Measurements from ENCODE around the gene FOXA1. TPM values are rescaled to one million over a fixed set of nuclear protein-coding genes. Genes with fewer than 3 reads are reported as not detected.

Gene FOXA1
- total and polyA plus RNA-seq, 9 of the 15 experiments (the other 6 are each of a cell fraction or from before 2014, with no cell fraction given), result 0.20 to 3.0 (median 1.3) TPM

GRCh38 chr14:37566811-37567371 is 28.2 kb downstream of the FOXA1 start:
- CTCF ChIA-PET (ENCODE audit: low intra/inter-chr PET ratio), result no interaction called here
- Histone ChIP-seq H3K9me3 (replicated peaks; ENCODE audit: control insufficient read depth, insufficient read depth, low read depth, low read length) (no peaks in the 10 kb centered on the region), H3K9ac (ENCODE audit: insufficient read depth in 1 of 2, low read depth in 2 of 2, low read length in 2 of 2) (no peak overlapping the region), H4K20me1 (replicated peaks; ENCODE audit: control insufficient read depth, insufficient read depth, low read length) (no peaks in the 10 kb centered on the region), H3K4me2 (ENCODE audit: insufficient read depth, low read length) (no peak overlapping the region), H3K9me1 (ENCODE audit: control insufficient read depth, insufficient read depth, low read length) (no peaks in the 10 kb centered on the region), H3K27ac (ENCODE audit: extremely low read depth, low read depth, low read length) (no peak overlapping the region), H3K4me3 (no peak overlapping the region), H2AFZ (ENCODE audit: low read depth, low read length) (no peak overlapping the region), H3K4me1 (replicated peaks in 1 of 2; ENCODE audit: control insufficient read depth in 2 of 2, insufficient read depth in 2 of 2, low read length in 2 of 2) (no peaks in the 10 kb centered on the region), H3K79me2 (ENCODE audit: control insufficient read depth, insufficient read depth, low read length) (no peaks in the 10 kb centered on the region), H3K36me3 (ENCODE audit: control insufficient read depth, insufficient read depth, low read length) (no peaks in the 10 kb centered on the region), H3K27me3 (ENCODE audit: control insufficient read depth in 2 of 2, insufficient read depth in 2 of 2, low read length in 2 of 2) (no peaks in the 10 kb centered on the region)
- FAIRE-seq (no peak), DNase-seq (ENCODE audit: extremely low read depth in 1 of 4, low spot score in 3 of 4) (no peak), ATAC-seq (no peak)
- in situ Hi-C loops (cut with MboI), result no loop called here
- intact Hi-C loops (cut with micrococcal nuclease), result no loop called here
- BruUV-seq (replicated peaks), result no TSS peak
- POLR2A ChIA-PET, result no interaction called here
- WGBS (ENCODE audit: insufficient coverage, low coverage, missing lambda C conversion rate), result 21% methylated on average over 3 of the region's 3 CpGs
- no peak for TF ChIP-seq BRF2 (IDR thresholded peaks at IDR 0.05; ENCODE audit: borderline replicate concordance, insufficient read depth, insufficient read length)
- no peak for TF ChIP-seq ZNF282 (CRISPR knock-in tag; IDR thresholded peaks at IDR 0.05)
- TF ChIP-seq RFX1 (IDR thresholded peaks at IDR 0.05), result no peak
- TF ChIP-seq FOSL1 (tag; conservative IDR thresholded peaks at IDR 0.05), result no peak
- no peak for TF ChIP-seq FOS (IDR thresholded peaks at IDR 0.05; ENCODE audit: extremely low read depth, insufficient read length)
- TF ChIP-seq E4F1 (CRISPR knock-in tag; IDR thresholded peaks at IDR 0.05; ENCODE audit: borderline replicate concordance), result no peak
- TF ChIP-seq ZBTB8A (IDR thresholded peaks at IDR 0.05; ENCODE audit: partially characterized antibody), result no peak
- TF ChIP-seq SRSF7 (optimal IDR thresholded peaks at IDR 0.05; ENCODE audit: low read depth, low read length), result no peak
- no peak for TF ChIP-seq CEBPZ (IDR thresholded peaks at IDR 0.05; ENCODE audit: borderline replicate concordance, low read depth, low read length)
- no peak for TF ChIP-seq CBFA2T2 (conservative IDR thresholded peaks at IDR 0.05)
- TF ChIP-seq ZNF311 (CRISPR knock-in tag; IDR thresholded peaks at IDR 0.05), result no peak
- no peak for TF ChIP-seq ZNF280A (IDR thresholded peaks at IDR 0.05; ENCODE audit: low read depth, partially characterized antibody)
- TF ChIP-seq FOXM1 (IDR thresholded peaks at IDR 0.05; ENCODE audit: low read depth), result no peak
- TF ChIP-seq FOXM1 (CRISPR knock-in tag; IDR thresholded peaks at IDR 0.05; ENCODE audit: low read depth), result no peak
